ENCODE measurements around the gene KNTC1. TPM values are rescaled to one million over a fixed set of nuclear protein-coding genes. Genes with fewer than 3 reads are reported as not detected.

KNTC1 gene
- total and polyA plus RNA-seq, 11 donors = 2.1 to 10.4 (median 2.8) TPM

DNA sequence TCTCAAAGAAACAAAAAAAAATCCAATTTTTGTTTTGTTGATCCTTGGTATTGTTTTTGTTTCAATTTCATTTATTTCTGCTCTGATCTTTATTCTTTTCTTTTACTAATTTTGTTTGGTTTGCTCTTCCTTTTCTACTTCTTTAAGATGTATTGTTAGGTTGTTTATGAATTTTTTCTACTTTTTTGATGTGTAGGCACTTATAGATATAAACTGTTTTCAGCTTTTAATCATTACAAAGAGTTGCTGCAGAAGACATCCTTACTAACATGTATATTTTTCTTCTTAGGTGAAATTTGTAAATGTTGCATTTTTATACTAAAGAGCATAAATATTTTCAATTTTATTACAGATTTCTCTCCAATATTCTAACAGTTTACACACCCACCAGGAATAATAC lies 69.8 kb downstream of the KNTC1 start:
- DNase-seq (no peak), ATAC-seq (no peak)
- peaks cover 0 to 4% (median 0%) of the 10 kb centered on the region in 12 donors for H3K4me1 ChIP-seq
- no peak for TF ChIP-seq POLR2A (IDR thresholded peaks at IDR 0.05)
- no peak for TF ChIP-seq CTCF (IDR thresholded peaks at IDR 0.05)
- peaks cover 0 to 24% (median 4%) of the 10 kb centered on the region in 9 donors for H3K36me3 ChIP-seq
- no peak overlapping the region for H3K4me3 ChIP-seq
- H3K27me3 ChIP-seq = no peaks in the 10 kb centered on the region
- no peaks in the 10 kb centered on the region for H3K9me3 ChIP-seq
- intact Hi-C loops (cut with DNase I) = no loop called here
- no peak overlapping the region for H3K27ac ChIP-seq

GRCh38 chr12:122602456-122602855 lies 75.4 kb downstream of the KNTC1 start:
- H3K4me1 ChIP-seq = no peaks in the 10 kb centered on the region
- DNase-seq (no peak), ATAC-seq (no peak)
- intact Hi-C loops (cut with DNase I) = no loop called here
- no peak overlapping the region for H3K4me3 ChIP-seq
- TF ChIP-seq CTCF (IDR thresholded peaks at IDR 0.05) = no peak
- TF ChIP-seq POLR2A (IDR thresholded peaks at IDR 0.05) = no peak
- no peaks in the 10 kb centered on the region for H3K9me3 ChIP-seq
- peaks cover 0 to 43% (median 10%) of the 10 kb centered on the region in 9 donors for H3K36me3 ChIP-seq
- no peaks in the 10 kb centered on the region for H3K27me3 ChIP-seq
- no peak overlapping the region for H3K27ac ChIP-seq
- WGBS, 4 donors = 94 to 98% (median 96%) methylated on average over 2 of the region's 2 CpGs

DNA sequence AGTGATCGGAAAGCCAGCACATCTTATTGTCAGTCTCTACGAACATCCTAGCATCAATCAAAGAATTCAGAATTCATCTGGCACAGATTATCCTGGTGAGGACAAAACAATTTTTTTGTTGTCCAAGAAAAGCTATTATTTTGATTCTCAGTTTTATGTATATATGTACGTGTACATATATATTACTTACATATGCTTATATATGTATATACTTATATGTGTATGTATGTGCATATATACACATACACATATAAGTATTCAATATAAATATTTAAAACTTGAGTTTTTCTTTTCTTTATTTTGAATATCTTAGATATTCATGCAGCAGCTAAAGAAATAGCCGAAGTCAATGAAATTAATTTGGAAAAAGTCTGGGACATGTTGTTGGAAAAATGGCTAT lies 77.9 kb downstream of the KNTC1 start:
- 95 to 98% (median 97%) methylated on average over 4 of the region's 4 CpGs for WGBS, 4 donors
- TF ChIP-seq POLR2A (IDR thresholded peaks at IDR 0.05) (no peak), CTCF (IDR thresholded peaks at IDR 0.05) (no peak)
- H3K36me3 ChIP-seq = peaks cover 0 to 50% (median 8%) of the 10 kb centered on the region in 9 donors

DNA sequence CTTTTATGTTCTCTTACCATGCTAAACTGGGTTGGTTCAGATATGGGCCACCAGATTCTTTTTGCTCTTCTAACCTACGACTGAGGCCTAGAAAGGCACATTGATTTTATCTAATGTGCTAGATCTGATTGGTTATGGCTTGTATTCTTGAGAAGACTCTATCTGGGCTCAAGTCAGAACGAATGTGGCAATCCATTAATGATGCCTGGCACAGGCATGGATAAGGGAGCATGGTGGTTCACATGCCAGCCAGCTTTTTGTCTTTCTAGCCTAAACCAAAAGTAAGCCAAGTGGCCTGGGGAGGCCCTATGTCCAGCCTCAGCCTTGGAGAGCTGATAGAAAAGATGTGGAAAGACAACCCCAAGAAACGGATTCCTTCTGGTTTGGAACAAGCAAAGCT lies 82.7 kb downstream of the KNTC1 start:
- no peak for ATAC-seq
- H3K27ac ChIP-seq = no peak overlapping the region
- H3K9me3 ChIP-seq = no peaks in the 10 kb centered on the region
- whole genome bisulfite sequencing, 4 donors = 82 to 85% (median 83%) methylated on average over 3 of the region's 3 CpGs
- H3K4me3 ChIP-seq = no peak overlapping the region
- no peaks in the 10 kb centered on the region for H3K4me1 ChIP-seq
- intact Hi-C loops (cut with DNase I) = no loop called here
- TF ChIP-seq POLR2A (IDR thresholded peaks at IDR 0.05) = no peak
- TF ChIP-seq CTCF (IDR thresholded peaks at IDR 0.05) = no peak
- H3K36me3 ChIP-seq = peaks cover 0 to 84% (median 24%) of the 10 kb centered on the region in 9 donors
- DNase-seq = no peak
- H3K27me3 ChIP-seq = no peaks in the 10 kb centered on the region

More for the DNA sequence above, 77.9 kb downstream of the KNTC1 start:
- ATAC-seq (no peak), DNase-seq (no peak)
- H3K27me3 ChIP-seq = no peaks in the 10 kb centered on the region
- no peak overlapping the region for H3K27ac ChIP-seq
- no peaks in the 10 kb centered on the region for H3K4me1 ChIP-seq
- intact Hi-C loops (cut with DNase I) = no loop called here
- no peaks in the 10 kb centered on the region for H3K9me3 ChIP-seq
- no peak overlapping the region for H3K4me3 ChIP-seq

Data from heart left ventricle (tissue), 16 donors.